H1 (cell line): ENCODE results near the gene SESN2. TPM values are rescaled to one million over a fixed set of nuclear protein-coding genes. Genes with fewer than 3 reads are reported as not detected.

ENCODE experiments used
- CTCF ChIA-PET: fragments of 300-600 bp; sonication (Branson Sonifier 250); formaldehyde crosslinking; loops from one replicate; lab custom pipeline; 2021; ENCODE audit not compliant: partially characterized antibody; lab: Charles Lee
- POLR2A ChIA-PET: fragments of 300-600 bp; sonication (Branson Sonifier 250); formaldehyde crosslinking; loops from one replicate; lab custom pipeline; 2021; ENCODE audit warnings: inconsistent platforms; ENCODE audit not compliant: partially characterized antibody; lab: Charles Lee
- DNase-seq, 2 experiments: peaks; one replicate each; pipeline versions ENCODE4 v3.0.0 to v3.0.0-alpha.2; 2010 to 2022; ENCODE audit warnings: low spot score in 2 of 2, low read depth in 1 of 2, mixed read lengths in 1 of 2
- FAIRE-seq: peaks from 2 replicates; lab custom pipeline; 2011; peaks lifted over from hg19 to GRCh38; lab: Jason Lieb, UNC
- H2AFZ ChIP-seq: 2 replicates; pipeline ENCODE4 v1.8.1; 2012; ENCODE audit warnings: low read length, inconsistent platforms
- H2AK5ac ChIP-seq: 2 replicates; pipeline ENCODE4 v1.6.1; 2013; ENCODE audit warnings: low read depth, low read length
- H2BK120ac ChIP-seq: replicated peaks from 2 replicates; pipeline ENCODE3; 2013; ENCODE audit warnings: low read depth, low read length, inconsistent platforms
- H2BK12ac ChIP-seq: 2 replicates; pipeline ENCODE4 v1.6.1; 2013; ENCODE audit warnings: low read depth, low read length
- H2BK15ac ChIP-seq: 2 replicates; pipeline ENCODE4 v1.6.1; 2013; ENCODE audit warnings: low read length
- H2BK20ac ChIP-seq: 2 replicates; pipeline ENCODE4 v1.6.1; 2013; ENCODE audit warnings: low read length
- H2BK5ac ChIP-seq: 2 replicates; pipeline ENCODE4 v1.6.1; 2013; ENCODE audit warnings: low read depth, low read length
- H3K14ac ChIP-seq: 2 replicates; pipeline ENCODE4 v1.6.1; 2013; ENCODE audit warnings: inconsistent platforms; ENCODE audit not compliant: insufficient read length
- H3K18ac ChIP-seq: 2 replicates; pipeline ENCODE4 v1.6.1; 2013; ENCODE audit warnings: low read length; ENCODE audit errors: extremely low read depth
- H3K23ac ChIP-seq: 2 replicates; pipeline ENCODE4 v1.6.1; 2013; ENCODE audit warnings: inconsistent platforms; ENCODE audit not compliant: insufficient read length
- H3K23me2 ChIP-seq: 2 replicates; pipeline ENCODE4 v1.6.1; 2013; ENCODE audit warnings: low read depth, low read length
- H3K27ac ChIP-seq: 2 replicates; pipeline ENCODE4 v1.6.1; 2011; ENCODE audit warnings: low read depth, low read length, inconsistent platforms
- H3K27me3 ChIP-seq, 4 experiments: replicated peaks in 1 of 4; 1 replicate in 1 of 4; 2 replicates in 3 of 4; pipeline versions ENCODE4 v1.6.1 to v1.8.1; 2011 to 2013; ENCODE audit warnings: low read length in 3 of 4, mild to moderate bottlenecking in 3 of 4, inconsistent platforms in 2 of 4, mixed read lengths in 2 of 4, moderate library complexity in 1 of 4; ENCODE audit not compliant: control insufficient read depth in 3 of 4, insufficient read depth in 3 of 4; ENCODE audit errors: extremely low read depth in 1 of 4
- H3K36me3 ChIP-seq, 4 experiments: 2 replicates each; pipeline versions ENCODE4 v1.6.1 to v1.8.1; 2011 to 2013; ENCODE audit warnings: mild to moderate bottlenecking in 4 of 4, low read length in 3 of 4, moderate library complexity in 2 of 4, control low read depth in 1 of 4, inconsistent platforms in 1 of 4; ENCODE audit not compliant: insufficient read depth in 4 of 4, control insufficient read depth in 2 of 4
- H3K4ac ChIP-seq: replicated peaks from 2 replicates; pipeline ENCODE3; 2013; ENCODE audit warnings: low read length, low read depth, mixed read lengths, inconsistent platforms; ENCODE audit not compliant: insufficient read length
- H3K4me1 ChIP-seq, 4 experiments: replicated peaks in 1 of 4; 1 replicate in 1 of 4; 2 replicates in 3 of 4; pipeline versions ENCODE4 v1.6.1 to v1.8.1; 2011 to 2013; ENCODE audit warnings: low read length in 3 of 4, inconsistent platforms in 2 of 4, mixed read lengths in 1 of 4; ENCODE audit not compliant: insufficient read depth in 4 of 4, control insufficient read depth in 3 of 4
- H3K4me2 ChIP-seq, 2 experiments: 2 replicates each; pipeline versions ENCODE4 v1.6.1 to v1.8.1; 2011 to 2013; ENCODE audit warnings: low read depth in 2 of 2, low read length in 2 of 2, control low read depth in 1 of 2, inconsistent platforms in 1 of 2, mild to moderate bottlenecking in 1 of 2; ENCODE audit not compliant: insufficient read depth in 1 of 2
- H3K4me3 ChIP-seq, 4 experiments: fragments of 200-600, 300-600 bp in 1 of 4; sonication (generic), shearing (Covaris generic), sonication (Bioruptor Twin) in 1 of 4; 2 replicates each; pipeline versions ENCODE4 v1.5.1 to v1.8.1; 2011 to 2016; ENCODE audit warnings: low read length in 4 of 4, low read depth in 3 of 4, control low read depth in 2 of 4, inconsistent platforms in 2 of 4, mild to moderate bottlenecking in 2 of 4, mixed read lengths in 1 of 4, moderate library complexity in 1 of 4; ENCODE audit not compliant: insufficient read depth in 2 of 4; ENCODE audit errors: extremely low read depth in 1 of 4
- H3K56ac ChIP-seq: replicated peaks from 2 replicates; pipeline ENCODE3; 2013; ENCODE audit warnings: low read depth, mild to moderate bottlenecking, mixed read lengths, low read length, inconsistent platforms; ENCODE audit not compliant: insufficient read length
- H3K79me1 ChIP-seq: 2 replicates; pipeline ENCODE4 v1.6.1; 2013; ENCODE audit warnings: low read depth, low read length, control low read depth
- H3K79me2 ChIP-seq, 2 experiments: 2 replicates each; pipeline versions ENCODE4 v1.6.1 to v1.8.1; 2012 to 2013; ENCODE audit warnings: low read length in 2 of 2, mild to moderate bottlenecking in 2 of 2, inconsistent platforms in 1 of 2; ENCODE audit not compliant: insufficient read depth in 2 of 2, control insufficient read depth in 1 of 2
- H3K9ac ChIP-seq, 4 experiments: replicated peaks in 1 of 4; 1 replicate in 1 of 4; 2 replicates in 3 of 4; pipeline versions ENCODE4 v1.6.1 to v1.8.1; 2011 to 2013; ENCODE audit warnings: low read depth in 3 of 4, low read length in 3 of 4, control low read depth in 2 of 4, mild to moderate bottlenecking in 2 of 4, moderate library complexity in 2 of 4, inconsistent platforms in 1 of 4; ENCODE audit errors: extremely low read depth in 1 of 4
- H3K9me3 ChIP-seq, 2 experiments: 2 replicates each; pipeline versions ENCODE4 v1.6.1 to v1.8.1; 2012 to 2013; ENCODE audit warnings: mild to moderate bottlenecking in 2 of 2, moderate library complexity in 2 of 2, control low read depth in 1 of 2, inconsistent platforms in 1 of 2, low read depth in 1 of 2, low read length in 1 of 2, mixed read lengths in 1 of 2; ENCODE audit not compliant: insufficient read depth in 2 of 2
- H4K20me1 ChIP-seq, 2 experiments: replicated peaks in 1 of 2; 2 replicates each; pipeline versions ENCODE3 to v1.8.1; 2011 to 2013; ENCODE audit warnings: inconsistent platforms in 2 of 2, low read length in 2 of 2, mild to moderate bottlenecking in 1 of 2; ENCODE audit not compliant: insufficient read depth in 2 of 2, control insufficient read depth in 1 of 2
- H4K5ac ChIP-seq: 2 replicates; pipeline ENCODE4 v1.6.1; 2013; ENCODE audit warnings: low read length, low read depth, mixed read lengths, inconsistent platforms; ENCODE audit not compliant: insufficient read length
- H4K8ac ChIP-seq: 2 replicates; pipeline ENCODE4 v1.8.0; 2013; ENCODE audit warnings: mild to moderate bottlenecking, moderate library complexity, low read length, inconsistent platforms; ENCODE audit not compliant: insufficient read depth; ENCODE audit errors: extremely low read depth
- H4K91ac ChIP-seq: replicated peaks from 2 replicates; pipeline ENCODE3; 2013; ENCODE audit warnings: low read length, mixed read lengths, inconsistent platforms; ENCODE audit not compliant: insufficient read length
- BACH1 ChIP-seq: IDR thresholded peaks from 2 replicates; pipeline ENCODE4 v1.6.1; 2012; ENCODE audit warnings: low read length, improper control_type of control experiment
- EGR1 ChIP-seq: IDR thresholded peaks from 2 replicates; pipeline ENCODE4 v1.6.1; 2011; ENCODE audit warnings: low read depth, low read length, borderline replicate concordance
- GABPA ChIP-seq: IDR thresholded peaks from 2 replicates; pipeline ENCODE4 v1.6.1; 2011; ENCODE audit warnings: mild to moderate bottlenecking, low read length, moderate library complexity, borderline replicate concordance; ENCODE audit not compliant: insufficient read depth
- HDAC6 ChIP-seq: IDR thresholded peaks from one replicate; pipeline ENCODE4 v1.7.1; 2012; ENCODE audit warnings: low read depth, mild to moderate bottlenecking, inconsistent platforms, low read length, moderate library complexity
- MAX ChIP-seq: IDR thresholded peaks from 2 replicates; pipeline ENCODE4 v1.6.1; 2012; ENCODE audit warnings: inconsistent platforms
- PHF8 ChIP-seq: fragments of 200-600 bp; sonication (generic); conservative IDR thresholded peaks from 2 replicates; pipeline ENCODE4 v1.7.1; 2012; ENCODE audit warnings: low read depth, mild to moderate bottlenecking, inconsistent platforms, low read length, moderate library complexity
- TEAD4 ChIP-seq: IDR thresholded peaks from 2 replicates; pipeline ENCODE4 v1.6.1; 2012; ENCODE audit warnings: low read depth, low read length, inconsistent platforms, mixed read lengths
- WGBS, 2 experiments: shearing (Covaris generic) in 1 of 2; methylation state at CpG; one replicate each; pipeline versions ENCODE4 v1.1.6 to v1.1.7; 2013 to 2015; ENCODE audit warnings: low lambda C conversion rate in 2 of 2, mixed read lengths in 2 of 2, inconsistent platforms in 1 of 2, low coverage in 1 of 2, missing lambda C conversion rate in 1 of 2; ENCODE audit not compliant: insufficient replicate concordance in 2 of 2, insufficient coverage in 1 of 2, insufficient read length in 1 of 2; ENCODE audit errors: extremely low coverage in 1 of 2, missing lambda C conversion rate in 1 of 2; 5-methylcytosine and 5-hydroxymethylcytosine counted together
- polyA plus RNA-seq, 7 experiments: library from polyadenylated mRNA; depleted of rRNA in 3 of 7; stranded (reverse) in 5 of 7; unstranded in 2 of 7; fragments of >200 nt in 5 of 7; fragments of 200-250 nt in 2 of 7; gene quantifications; 1 replicate in 5 of 7; 2 replicates in 1 of 7; 4 replicates in 1 of 7; pipeline versions ENCODE4 v1.2.1 to v1.2.3, GENCODE V29; 2011 to 2013; ENCODE audit warnings: missing spikeins in 2 of 7, mixed read lengths in 2 of 7
- total RNA-seq: library from RNA; stranded (reverse); fragmentation: NEBNext Ultra II Directional; extraction: Animal tissue kit (Norgen Biotek cat#: 25700); gene quantifications from 2 replicates; pipeline ENCODE4 v1.2.1, GENCODE V29; 2021

The SESN2 gene
- total and polyA plus RNA-seq, 2 of the 8 experiments (the other 6 are each of a cell fraction or from before 2014, with no cell fraction given): 25.1 to 33.0 TPM

DNA sequence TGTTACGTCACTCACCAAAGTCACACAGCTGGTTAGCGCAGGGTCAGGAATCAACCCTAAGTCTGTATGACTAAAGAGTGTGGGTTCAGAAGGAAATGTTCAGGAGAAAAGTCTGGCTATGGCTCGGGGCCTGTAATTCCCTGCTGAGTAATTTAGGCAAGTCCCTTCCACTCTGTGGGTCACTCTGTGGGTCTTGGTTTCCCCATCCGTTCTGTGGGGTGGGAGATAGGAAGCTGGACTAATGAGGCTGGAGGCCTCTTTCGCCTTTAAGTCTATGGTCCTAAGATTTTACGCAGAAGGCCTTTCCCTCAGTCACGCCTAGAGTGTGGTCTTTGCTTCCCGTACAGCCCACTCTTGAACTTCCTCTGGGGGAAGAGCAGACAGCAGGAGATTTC is 55.2 kb downstream of the SESN2 start:
- H3K36me3 ChIP-seq: no peaks in the 10 kb centered on the region
- H2BK12ac ChIP-seq: no peak overlapping the region
- no peak overlapping the region for H2BK20ac ChIP-seq
- H3K4ac ChIP-seq: no peak overlapping the region
- H3K14ac ChIP-seq: no peak overlapping the region
- H2AK5ac ChIP-seq: no peak overlapping the region
- no peak overlapping the region for H3K4me2 ChIP-seq
- H3K18ac ChIP-seq: no peak overlapping the region
- TF ChIP-seq EGR1: no peak
- no peak for TF ChIP-seq GABPA
- TF ChIP-seq HDAC6: no peak
- no peak for TF ChIP-seq PHF8
- TF ChIP-seq MAX: no peak
- TF ChIP-seq TEAD4: no peak
- TF ChIP-seq BACH1: no peak
- H3K23ac ChIP-seq: no peak overlapping the region
- ChIA-PET POLR2A (interaction anchor here (0.6 to 2.4 kb wide), 6 partner anchors 13 to 194 kb away, joined by 3 to 7 read pairs (median 6); partner anchors contain the start of gene MED18), CTCF (interaction anchor here (1.1 to 2.2 kb wide), 4 partner anchors 10 to 66 kb away, joined by 3 to 8 read pairs (median 6); no protein-coding TSS in a partner anchor)
- no peak for DNase-seq
- H3K9ac ChIP-seq: no peak overlapping the region
- H4K91ac ChIP-seq: no peak overlapping the region
- H3K79me2 ChIP-seq: no peaks in the 10 kb centered on the region
- WGBS, 2 experiments: 90% methylated on average over 8 of the region's 8 CpGs; no CpG with 5 or more reads in 1 of the 2 experiments
- no peaks in the 10 kb centered on the region for H3K79me1 ChIP-seq
- no peak overlapping the region for H3K4me3 ChIP-seq
- no peak overlapping the region for H2BK15ac ChIP-seq
- H3K27me3 ChIP-seq: no peaks in the 10 kb centered on the region
- H3K23me2 ChIP-seq: no peaks in the 10 kb centered on the region
- no peak overlapping the region for H4K5ac ChIP-seq
- H2BK5ac ChIP-seq: no peak overlapping the region
- no peaks in the 10 kb centered on the region for H4K20me1 ChIP-seq
- no peak overlapping the region for H4K8ac ChIP-seq
- no peak overlapping the region for H3K56ac ChIP-seq
- no peak overlapping the region for H2BK120ac ChIP-seq
- no peaks in the 10 kb centered on the region for H3K9me3 ChIP-seq
- no peak overlapping the region for H2AFZ ChIP-seq
- H3K27ac ChIP-seq: no peak overlapping the region
- FAIRE-seq: no peak
- no peaks in the 10 kb centered on the region for H3K4me1 ChIP-seq
